HG02678 (cell line): ENCODE results near the gene CPEB3.
"Not testable (repeated sequence)": the region's sequence is repeated elsewhere in the genome, so short reads cannot be mapped to it uniquely, and the experiment has no call there.

Experiments
- ATAC-seq: cut with Tn5 transposase; IDR thresholded peaks from one replicate; pipeline ENCODE4 v1.9.1; 2021; ENCODE audit warnings: mild to moderate bottlenecking, moderate library complexity; ENCODE audit not compliant: unreplicated experiment

The CPEB3 gene

GRCh38 chr10:92290837-92291615 lies at the start of gene CPEB3, which contains the start of gene MARCHF5:
Gene CPEB3 (minus strand): TSS chr10:92291078. CDS start chr10:92240350, 50,728 bp downstream.
Gene MARCHF5 (plus strand): TSS chr10:92291167. CDS start chr10:92291495, 328 bp downstream.
- ATAC-seq: peak; percentile 99

DNA sequence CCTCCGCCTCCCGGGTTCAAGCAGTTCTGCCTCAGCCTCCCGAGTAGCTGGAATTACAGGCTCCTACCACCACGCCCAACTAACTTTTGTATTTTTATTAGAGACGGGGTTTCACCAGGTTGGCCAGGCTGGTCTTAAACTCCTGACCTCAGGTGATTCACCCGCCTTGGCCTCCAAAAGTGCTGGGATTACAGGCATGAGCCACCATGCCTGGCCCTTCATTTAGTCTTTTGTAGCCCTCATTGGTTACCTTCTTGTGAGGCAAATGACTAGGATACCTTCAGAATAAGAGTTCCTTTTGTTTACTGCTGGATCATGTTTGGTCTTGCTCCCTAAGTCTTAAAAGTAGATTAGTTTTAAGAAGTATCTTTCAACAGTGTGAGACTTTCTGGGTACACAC lies 39.0 kb upstream of the CPEB3 start:
- not testable (repeated sequence) for ATAC-seq

DNA sequence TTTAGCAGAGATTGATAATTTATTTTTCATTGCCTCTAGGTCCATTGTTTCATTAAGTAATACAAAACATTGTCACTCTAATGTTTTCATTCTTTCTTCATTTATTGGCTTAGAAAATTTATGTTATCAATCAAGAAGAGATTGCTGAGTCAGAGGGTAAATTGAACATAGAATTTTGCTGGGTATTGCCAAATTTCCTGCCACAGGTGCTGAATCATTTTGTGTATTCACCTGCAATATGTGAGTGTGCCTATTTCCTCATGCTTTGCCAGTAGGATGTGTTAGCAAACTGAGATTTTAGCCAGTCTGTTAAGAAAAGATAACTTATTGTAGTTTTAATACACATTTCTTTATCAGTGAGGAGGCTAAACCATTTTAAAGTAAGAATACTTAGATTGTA lies 38.1 kb upstream of the CPEB3 start:
- ATAC-seq: no peak

DNA sequence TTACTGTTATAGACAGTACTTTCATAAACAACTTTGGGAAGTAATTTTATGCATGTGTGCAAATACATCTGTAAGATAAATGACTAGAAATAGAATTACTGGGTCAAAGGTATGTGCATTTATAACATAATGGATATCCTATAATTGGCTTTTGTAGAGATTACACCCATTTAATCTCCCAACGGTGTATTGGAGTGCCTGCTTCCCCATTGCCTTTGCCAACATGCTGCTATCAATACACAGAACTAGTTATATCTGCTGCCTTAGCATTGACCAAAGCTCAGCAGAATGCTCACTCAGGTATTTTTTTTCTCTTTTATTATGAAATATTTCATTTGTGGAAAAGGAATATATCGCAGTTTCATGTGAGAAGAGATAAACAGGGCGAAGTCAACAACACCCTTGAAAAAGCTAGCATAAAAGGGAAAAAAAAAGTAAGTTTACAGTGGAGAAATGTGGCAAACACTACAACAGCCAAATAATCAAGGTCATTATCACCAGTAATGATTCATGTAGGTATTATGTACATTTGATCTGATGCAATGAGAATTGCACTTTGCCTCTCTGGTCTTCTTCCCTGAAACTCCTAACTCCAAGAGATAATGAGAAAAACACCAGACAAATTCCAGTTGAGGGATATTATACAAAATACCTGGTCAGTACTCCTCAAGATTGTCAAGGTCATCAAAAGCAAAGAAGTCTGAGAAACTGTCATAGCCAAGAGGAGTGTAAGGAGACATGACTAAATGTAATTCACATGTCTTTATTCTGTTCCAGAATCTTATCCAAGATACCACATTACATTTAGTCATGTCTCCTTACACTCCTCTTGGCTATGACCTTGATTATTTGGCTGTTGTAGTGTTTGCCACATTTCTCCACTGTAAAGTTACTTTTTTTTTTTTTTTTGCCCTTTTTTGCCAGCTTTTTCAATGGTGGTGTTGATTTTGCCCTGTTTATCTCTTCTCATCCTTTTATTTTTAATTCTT lies 36.9 kb upstream of the CPEB3 start:
- no peak for ATAC-seq

DNA sequence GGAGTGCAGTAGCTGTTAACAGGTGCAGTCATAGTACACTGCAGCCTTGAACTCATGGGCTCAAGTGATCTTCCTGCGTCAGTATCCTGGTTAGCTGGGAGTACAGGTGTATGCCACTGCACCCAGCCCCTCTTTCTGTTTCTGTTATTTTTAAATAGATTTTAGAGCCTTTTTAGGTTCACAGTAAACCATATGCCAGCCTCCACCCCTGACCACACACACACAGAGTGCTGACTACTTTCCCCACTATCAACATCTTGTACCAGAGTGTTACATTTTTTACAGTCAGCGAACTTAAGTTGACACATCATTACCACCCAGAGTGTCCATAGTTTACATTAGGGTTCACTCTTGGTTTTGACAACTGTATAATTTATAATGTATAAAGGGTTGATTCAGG lies 32.2 kb upstream of the CPEB3 start:
- ATAC-seq: no peak

DNA sequence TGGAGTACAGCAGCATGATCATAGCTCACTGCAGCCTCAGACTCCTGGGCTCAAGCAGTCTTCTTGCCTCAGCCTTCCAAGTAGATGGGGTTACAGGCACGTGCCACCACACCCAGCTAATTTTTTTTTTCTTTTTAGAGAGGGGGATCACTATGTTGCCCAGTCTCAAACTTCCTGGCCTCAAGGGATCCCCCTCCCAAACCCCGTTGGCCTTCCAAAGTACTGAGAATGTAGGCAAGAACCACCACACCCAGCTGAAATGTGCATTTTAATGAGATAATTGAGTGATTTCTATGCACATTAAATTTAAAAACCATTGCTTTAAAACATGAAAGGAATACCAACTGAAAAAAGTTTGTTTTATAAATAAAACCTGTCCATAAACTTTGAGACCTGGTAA lies 25.7 kb upstream of the CPEB3 start:
- ATAC-seq: no peak

DNA sequence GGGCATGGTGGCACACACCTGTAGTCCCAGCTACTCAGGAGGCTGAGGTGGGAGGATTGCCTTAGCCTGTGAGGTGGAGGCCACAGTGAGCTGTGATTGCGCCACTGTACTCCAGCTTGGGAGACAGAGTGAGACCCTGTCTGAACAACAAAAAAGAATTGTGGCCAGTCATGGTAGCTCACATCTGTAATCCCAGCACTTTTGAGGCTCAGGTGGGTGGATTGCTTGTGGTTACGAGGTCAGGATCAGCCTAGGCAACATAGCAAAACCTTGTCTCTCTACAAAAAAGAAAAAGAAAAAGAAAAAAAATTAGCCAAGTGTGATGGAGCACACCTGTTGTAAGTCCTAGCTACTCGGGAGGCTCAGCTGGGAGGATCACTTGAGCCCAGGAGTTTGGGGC lies 22.9 kb upstream of the CPEB3 start:
- ATAC-seq: no peak

DNA sequence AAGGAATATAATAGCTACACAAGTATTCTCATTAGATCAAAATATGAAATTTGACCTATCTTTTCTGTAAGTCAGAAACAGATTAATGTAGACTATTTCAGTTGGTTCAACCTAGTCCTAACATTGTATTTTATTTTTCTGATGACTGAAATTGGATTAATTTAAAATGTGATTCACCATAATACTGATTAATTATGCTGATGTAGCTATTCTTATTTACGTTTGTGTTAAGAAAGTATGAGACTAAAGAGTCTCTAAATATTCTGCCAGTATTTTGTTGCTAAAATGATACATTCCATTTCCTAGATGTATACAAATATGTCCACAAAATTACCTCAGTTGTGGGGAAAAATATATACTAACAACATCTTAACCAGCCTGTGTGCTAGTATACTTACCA lies 18.4 kb upstream of the CPEB3 start:
- no peak for ATAC-seq

- ATAC-seq: no peak
These were observed 14.5 kb upstream of the CPEB3 start for GRCh38 chr10:92305133-92306072.

DNA sequence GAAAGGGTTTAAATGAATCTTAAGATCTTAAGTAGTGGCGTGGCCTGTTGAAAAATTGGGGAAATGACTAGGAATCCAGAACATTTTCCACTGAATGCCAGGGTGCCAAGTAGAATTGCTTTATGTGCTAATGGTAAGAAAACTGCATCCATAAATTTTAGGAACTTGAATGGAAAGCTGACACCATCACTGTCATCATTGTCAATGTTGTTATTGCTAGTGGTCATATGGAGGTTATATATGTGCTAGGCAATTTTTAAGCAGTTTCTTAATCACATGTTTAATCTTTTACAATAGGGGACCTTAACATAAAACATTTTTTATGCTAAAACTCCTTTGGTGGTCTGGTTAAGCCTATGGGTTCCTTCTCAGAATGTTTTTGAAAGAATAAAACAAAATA lies 13.2 kb upstream of the CPEB3 start:
- no peak for ATAC-seq

DNA sequence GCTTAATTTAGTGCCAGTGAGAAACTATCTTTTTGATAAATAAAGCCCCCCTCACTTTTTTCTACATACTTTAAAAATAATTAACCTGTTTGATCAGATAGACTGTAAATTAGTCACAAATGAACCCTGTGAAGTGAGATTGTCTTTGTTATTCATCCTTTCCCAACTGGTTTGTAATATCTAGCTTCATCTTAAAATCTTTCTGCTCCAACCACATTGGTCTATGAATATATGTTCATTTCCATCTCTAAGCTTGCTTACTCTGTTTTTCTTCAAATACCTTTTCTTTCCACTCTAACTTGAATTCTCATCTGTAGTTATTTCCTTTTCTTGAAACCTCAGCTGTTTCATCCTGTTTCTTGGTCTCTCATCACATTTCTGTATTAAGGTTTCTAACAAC lies 12.2 kb upstream of the CPEB3 start:
- ATAC-seq: no peak

DNA sequence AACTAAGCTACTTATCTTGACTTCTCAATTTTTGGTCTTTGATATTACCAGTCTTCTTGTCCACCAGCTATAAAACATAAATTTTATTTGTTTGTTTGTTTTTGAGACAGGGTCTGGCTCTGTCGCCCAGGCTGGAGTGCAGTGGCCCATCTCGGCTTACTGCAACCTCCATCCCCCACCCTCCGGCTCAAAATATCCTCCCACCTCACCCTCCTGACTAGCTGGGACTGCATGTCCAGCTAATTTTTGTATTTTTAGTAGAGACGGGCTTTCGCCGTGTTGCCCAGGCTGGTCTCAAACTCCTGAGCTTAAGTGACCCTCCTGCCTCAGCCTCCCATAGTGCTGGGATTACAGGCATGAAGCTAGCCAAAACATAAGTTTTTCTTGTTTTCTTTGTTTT lies 7.6 kb upstream of the CPEB3 start:
- no peak for ATAC-seq

- no peak for ATAC-seq
These were observed 1.3 kb upstream of the CPEB3 start for GRCh38 chr10:92291921-92292845.

- no peak for ATAC-seq
These were observed 663 bp upstream of the CPEB3 start for GRCh38 chr10:92291616-92291865.

GRCh38 chr10:92290076-92290836 lies 622 bp downstream of the CPEB3 start:
- peak; percentile 8 for ATAC-seq

DNA sequence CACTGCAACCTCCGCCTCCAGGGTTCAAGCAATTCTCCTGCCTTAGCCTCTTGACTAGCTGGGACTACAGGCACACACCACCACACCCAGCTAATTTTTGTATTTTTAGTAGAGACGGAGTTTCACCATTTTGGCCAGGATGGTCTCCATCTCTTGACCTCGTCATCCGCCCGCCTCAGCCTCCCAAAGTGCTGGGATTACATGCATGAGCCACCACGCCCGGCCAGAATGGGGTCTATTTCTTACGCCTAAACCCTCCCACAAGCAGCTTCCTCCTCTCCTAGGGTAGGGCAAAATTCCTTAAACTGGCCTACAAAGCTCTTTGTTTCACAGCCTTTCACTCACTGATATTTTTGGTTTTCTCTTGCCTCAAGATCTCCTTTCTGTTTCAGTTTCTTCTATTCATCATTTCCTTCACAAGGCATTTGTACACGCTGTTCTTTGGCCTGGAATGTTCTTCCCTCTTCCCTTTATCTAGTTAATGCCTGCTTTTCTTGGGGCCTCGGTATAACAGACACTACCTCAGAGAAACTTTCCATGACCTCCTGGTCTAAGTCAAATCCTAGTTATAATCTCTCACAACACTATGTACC lies 6.7 kb downstream of the CPEB3 start:
- no peak for ATAC-seq

DNA sequence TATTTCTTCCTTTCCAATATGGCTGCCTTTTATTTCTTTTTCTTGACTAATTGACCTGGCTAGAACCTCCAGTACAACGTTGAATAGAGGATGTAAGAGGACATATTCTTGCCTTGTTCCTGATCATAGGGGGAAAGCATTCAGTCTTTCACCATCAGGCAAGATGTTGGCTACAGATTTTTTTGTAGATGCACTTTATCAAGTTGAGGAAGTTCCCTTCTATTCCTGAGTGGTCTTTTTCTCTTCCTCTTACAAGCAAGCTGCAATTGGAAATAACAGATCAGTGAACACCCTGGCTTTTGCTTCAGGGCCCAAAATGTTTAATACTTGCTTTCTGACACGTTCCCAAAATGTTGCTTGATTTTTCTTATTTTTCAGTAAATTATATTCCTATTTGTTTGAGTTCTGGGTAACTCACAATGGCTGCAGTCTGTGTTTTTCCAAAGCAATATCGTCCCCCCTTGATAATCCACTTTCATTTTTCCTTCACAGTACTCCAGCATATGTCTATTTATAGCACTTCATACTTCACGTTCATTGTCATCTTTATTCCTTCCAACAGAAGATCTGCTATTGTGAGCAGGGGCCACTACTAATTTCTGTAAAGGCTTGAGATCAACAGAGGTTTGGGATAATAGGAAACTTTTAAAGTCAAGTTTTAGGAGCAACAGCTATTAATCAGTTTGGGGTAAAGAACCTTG lies 11.7 kb downstream of the CPEB3 start:
- no peak for ATAC-seq

GRCh38 chr10:92274071-92274470 lies 16.8 kb downstream of the CPEB3 start:
- no peak for ATAC-seq
